ENCODE measurements around the gene MCM5.

- TF ChIP-seq POLR2AphosphoS5 (IDR thresholded peaks at IDR 0.05): no peak
- no peak for TF ChIP-seq POLR2A (IDR thresholded peaks at IDR 0.05)
- no peak for TF ChIP-seq CTCF (IDR thresholded peaks at IDR 0.05)
- TF ChIP-seq EP300 (IDR thresholded peaks at IDR 0.05): no peak
These were observed 51.1 kb downstream of the MCM5 start for GRCh38 chr22:35450824-35451569.
